Measurements from ENCODE around the gene RCOR1. TPM values are rescaled to one million over a fixed set of nuclear protein-coding genes. Genes with fewer than 3 reads are reported as not detected.

The RCOR1 gene
- total and polyA plus RNA-seq, 2 of the 8 experiments (the other 6 are each of a cell fraction or from before 2014, with no cell fraction given), result 12.3 to 26.3 TPM

- no peak for TF ChIP-seq EP300 (IDR thresholded peaks at IDR 0.05; ENCODE audit: borderline replicate concordance in 1 of 2, low read depth in 2 of 2, low read length in 2 of 2)
- TF ChIP-seq MAX (IDR thresholded peaks at IDR 0.05), result no peak
Observed at GRCh38 chr14:102589761-102590290, 2.6 kb upstream of the RCOR1 start (continued).
